ENCODE measurements around the gene RPS6KA5. TPM values are rescaled to one million over a fixed set of nuclear protein-coding genes. Genes with fewer than 3 reads are reported as not detected.

RPS6KA5 gene
- polyA plus RNA-seq, 5 donors: 3.2 to 10.2 (median 8.8) TPM

DNA sequence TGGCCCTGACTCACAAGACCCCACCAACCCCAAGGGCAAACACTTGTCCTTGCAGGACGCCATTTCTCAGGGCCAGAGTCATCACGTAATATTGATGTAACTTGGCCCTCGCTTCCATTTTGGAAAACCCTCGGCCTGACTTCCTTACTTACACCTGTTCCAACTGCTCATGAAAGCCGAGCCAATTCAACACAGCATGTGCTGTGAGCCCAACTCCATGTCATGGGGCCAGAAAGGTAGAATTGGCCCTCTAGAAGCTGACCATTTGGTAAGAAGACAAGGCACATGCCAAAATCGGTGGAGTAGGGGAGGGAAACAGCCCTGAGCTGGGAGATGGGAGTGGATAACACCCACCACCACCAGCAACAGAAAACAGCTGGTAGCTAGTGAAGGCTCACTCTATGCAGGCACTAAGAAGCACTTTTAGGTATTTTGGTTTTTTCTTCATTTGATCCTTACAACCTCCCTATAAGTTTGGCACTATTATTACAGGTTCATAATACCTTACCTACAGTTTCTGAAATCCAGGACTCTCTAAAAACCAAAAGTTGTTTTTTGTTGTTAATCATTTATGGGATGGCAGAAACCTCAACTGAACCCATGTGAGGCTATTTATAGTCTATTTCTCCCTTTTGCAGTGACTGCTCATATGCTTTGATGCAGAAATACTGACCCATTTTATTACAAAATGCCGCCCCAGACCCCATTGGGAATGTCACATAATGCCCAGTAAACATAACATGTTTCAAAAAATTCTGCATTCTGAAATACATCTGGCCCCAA is 250.7 kb downstream of the RPS6KA5 start:
- DNase-seq: no peak

DNA sequence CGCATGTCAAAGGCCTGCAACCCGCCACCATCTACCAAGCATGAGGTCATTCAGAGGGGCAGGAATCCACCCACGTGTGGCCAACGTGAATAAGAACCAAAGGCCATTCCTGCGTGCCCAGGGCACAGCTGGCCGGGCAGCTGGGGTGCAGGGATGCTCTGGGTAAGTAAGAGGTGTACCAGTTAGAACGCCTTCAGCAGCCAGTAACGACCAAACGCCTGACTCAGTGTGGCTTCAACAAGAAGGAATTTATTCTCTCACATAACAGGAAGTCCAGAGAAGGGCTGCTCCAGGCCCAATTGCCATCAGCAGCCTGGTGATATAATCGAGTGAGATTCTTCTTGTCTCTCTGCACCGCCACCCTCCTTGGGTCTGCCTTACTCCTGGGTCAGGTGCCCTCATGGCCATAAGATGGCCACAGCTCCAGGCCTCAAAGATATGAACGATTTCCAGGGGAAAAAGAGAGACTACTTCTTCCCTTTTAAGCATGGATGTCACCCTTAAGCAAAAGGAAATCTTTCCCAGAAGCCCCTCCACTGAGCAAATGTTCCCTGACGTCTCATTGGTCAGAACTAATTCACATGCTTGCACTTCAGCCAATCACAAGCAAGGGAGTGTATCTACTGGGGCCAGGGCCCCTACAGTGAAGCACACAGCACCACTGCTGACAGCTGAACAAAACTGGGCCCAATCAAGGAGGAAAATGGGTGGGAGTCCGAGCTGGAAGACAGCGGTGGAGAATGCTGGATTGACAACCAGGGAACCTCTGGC is 251.5 kb downstream of the RPS6KA5 start:
- no peak for DNase-seq

DNA sequence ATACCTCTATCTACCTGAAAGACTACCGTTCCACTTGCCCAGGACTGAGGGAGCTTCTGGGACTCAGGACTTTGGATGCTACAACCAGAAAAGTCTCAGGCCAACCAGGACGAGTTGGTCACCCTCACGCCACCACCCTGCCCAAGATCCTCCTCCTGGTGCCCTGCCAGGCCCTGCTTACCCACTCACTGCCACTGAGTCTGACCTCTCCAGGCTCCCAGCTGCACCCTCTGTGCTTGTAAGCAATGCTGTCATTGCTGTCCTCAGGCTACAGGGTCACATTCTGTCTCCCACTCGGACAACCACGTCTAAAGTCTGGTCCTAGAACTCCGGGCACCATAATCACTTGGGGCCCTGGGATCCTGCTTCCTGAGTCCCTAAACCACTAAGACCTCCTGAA is 253.4 kb downstream of the RPS6KA5 start:
- no peak for DNase-seq

DNA sequence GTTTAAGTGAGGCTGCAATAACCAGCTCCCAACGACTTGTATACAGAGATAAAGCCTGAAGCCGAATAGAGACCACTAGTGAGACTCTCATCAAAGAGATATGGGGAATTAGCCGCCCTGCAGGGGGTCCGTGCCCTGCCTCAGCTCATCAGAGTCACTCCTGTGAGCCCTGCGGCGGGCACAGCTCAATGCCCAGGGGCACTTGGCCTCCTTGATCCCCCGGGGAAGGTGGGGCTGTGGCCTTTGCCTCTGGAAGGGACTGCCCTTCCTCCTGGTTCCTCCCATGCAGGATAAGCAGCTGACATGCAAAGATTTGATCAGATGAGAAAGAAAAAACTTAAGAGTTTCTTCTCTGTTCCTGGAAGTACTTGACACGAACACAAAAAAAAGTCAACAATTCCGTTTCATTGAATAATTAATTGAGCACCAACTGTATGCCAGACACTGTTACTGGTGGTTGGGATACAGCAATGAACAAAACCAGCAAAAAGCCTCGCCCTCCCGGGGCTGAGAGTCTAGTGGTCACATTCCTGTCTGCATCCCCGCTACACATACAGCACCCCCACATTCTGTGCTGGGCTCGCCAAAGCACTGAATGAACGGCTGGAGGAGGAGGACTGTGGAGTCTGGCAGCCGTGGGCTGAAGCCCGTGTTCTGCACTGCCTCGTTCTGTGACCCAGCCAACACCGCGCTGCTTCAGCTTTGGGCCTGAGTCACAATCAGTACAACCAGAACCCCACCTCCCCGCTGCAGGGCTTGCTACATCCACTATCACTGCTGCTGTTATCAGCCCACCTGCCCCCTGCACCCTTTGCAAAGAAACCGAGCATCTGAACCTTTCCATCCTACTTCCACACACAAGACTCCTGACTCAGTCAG is 254.5 kb downstream of the RPS6KA5 start:
- DNase-seq: no peak

DNA sequence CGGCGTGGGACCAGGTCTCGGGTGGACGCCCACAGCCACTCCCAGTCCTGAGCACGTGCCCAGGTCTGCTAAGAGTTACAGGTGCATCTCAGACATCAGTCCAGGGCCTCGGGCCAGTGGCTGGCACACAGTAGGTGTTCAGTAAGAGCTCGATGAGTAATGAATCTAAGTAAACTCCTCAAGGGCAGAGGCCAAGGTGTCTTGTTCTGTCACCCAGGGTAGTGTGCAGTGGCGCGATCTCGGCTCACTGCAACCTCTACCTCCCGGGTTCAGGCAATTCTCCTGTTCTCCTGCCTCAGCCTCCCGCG is 255.4 kb downstream of the RPS6KA5 start:
- DNase-seq: no peak

DNA sequence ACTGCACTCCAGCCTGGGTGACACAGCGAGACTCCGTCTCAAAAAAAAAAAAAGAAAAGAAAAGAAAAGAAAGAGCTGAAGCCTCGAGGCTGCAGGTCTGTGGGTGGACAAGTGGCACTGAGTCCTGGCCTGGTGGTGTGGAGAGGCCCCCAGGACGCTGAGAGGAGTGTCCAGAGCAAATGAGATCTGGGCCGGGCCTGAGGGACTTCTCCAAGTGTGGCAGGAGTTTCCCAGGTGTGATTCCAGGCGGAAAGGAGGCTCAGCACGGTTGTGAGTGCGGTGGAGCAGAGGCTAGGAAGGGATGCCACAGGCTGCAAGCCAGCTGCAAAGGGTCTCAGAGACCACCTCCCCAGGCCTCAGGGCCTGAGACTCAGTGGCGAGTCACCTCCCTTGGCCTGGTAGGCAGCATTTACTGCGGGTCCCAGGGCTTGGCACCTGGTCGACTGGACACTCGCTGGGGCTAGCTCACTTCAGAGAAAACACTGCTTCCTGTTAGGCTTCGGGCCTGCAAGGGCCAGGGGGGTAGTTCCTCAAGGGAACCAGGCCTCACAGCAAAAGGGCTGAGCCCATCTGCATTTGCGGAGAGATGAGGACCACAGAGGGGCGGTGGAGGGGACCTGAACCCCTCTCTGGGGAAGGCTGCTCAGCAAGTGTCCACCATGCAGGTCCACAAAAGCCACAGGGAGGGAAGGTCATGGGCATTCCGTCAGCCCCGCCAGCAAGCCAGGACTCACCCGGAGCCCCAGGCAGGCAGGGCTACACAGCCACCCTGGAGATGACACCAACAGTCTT is 256.0 kb downstream of the RPS6KA5 start:
- DNase-seq: no peak

DNA sequence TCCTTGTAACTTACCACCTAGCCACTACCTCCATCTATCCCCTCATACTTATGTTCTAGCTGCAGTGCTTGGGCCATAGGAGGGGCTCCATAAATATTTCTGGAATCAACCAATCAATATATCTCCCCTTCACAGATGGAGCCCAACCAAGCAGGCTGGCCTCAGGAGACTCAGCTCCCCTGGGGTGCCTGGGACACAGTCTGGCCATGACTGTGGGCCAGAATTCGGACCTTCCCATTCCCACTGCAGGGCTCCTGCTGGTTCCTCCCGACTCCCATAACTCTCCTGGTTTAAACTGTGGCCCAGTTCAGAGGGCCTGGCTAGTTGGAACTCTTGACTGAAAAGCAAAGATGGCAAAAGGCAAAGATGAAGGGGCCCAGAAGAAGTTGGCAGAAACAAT is 257.2 kb downstream of the RPS6KA5 start:
- no peak for DNase-seq

DNA sequence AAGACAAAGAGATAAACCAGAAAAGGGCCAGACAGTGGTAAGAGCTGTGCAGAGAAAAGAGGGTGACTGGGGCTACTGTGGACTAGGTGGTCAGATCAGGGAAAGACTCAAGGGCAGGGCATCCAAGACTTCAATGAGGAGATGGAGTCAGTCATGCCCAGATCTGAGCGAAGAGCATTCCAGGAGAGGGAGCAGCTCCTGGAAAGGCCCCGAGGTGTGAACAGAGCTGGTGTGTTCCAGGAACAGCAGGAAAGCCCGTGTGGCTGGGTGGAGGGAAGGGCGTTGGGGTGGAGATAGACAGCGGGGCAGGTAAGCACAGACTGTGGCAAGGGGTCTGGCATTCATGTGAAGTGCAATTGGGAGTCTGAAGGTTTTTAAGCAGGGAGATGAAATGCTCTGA is 261.0 kb downstream of the RPS6KA5 start:
- no peak for DNase-seq

DNA sequence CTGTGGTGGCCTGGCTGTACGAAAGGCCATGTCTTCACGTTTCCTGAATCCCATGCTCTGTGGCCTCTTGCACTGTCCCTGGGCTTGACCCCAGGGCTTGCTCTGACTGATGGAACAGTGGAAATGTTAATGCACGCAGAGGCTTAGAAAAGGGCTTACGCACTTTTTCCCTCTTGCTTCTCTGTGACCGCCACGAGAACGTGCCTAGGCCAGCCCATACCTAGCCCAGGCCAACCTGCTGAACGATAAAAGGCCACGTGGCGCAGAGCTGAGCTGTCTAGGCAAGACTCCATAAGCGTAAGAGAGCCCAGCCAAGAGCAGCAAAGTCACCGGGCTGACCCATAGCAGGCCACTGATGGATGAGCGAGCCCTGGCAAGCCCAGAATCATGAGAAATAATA is 262.5 kb downstream of the RPS6KA5 start:
- no peak for DNase-seq

Other genes starting within 250 kb of the RPS6KA5 start
- gene TTC7B, start 244.2 kb downstream of the RPS6KA5 start, polyA plus RNA-seq (ENCODE audit: insufficient read depth in 1 of 5, insufficient read length in 5 of 5, low replicate concordance in 1 of 5): 10 to 100 TPM; 32.7 to 45.8 (median 41.7) TPM
- gene DGLUCY, start 53.4 kb upstream of the RPS6KA5 start, polyA plus RNA-seq (ENCODE audit: insufficient read depth in 1 of 5, insufficient read length in 5 of 5, low replicate concordance in 1 of 5): 10 to 100 TPM; 53.0 to 71.5 (median 59.0) TPM
- gene GPR68, start 184.1 kb upstream of the RPS6KA5 start, polyA plus RNA-seq (ENCODE audit: insufficient read depth in 1 of 5, insufficient read length in 5 of 5, low replicate concordance in 1 of 5): 1 to 10 TPM; 1.2 to 3.8 (median 2.2) TPM

Data from right lung (tissue), 5 donors.